K562 (cell line): ENCODE results near the gene GNG7. TPM values are rescaled to one million over a fixed set of nuclear protein-coding genes. Genes with fewer than 3 reads are reported as not detected.

Source experiments
- ATAC-seq: fragments of 200-7000 bp; cut with Tn5 transposase; 3 replicates; pipeline ENCODE4 v1.9.1; 2020; ENCODE audit warnings: moderate library complexity
- BruUV-seq: library from RNA; stranded (reverse); fragments of 400-500 nt; replicated peaks from 2 replicates; lab custom pipeline; 2021; lab: Mats Ljungman, UMichigan
- CTCF ChIA-PET: fragments of 300-600 bp; formaldehyde crosslinking; extraction: SDS; loops from one replicate; lab custom pipeline; 2021; ENCODE audit warnings: low intra/inter-chr PET ratio; lab: Yijun Ruan, JAX
- POLR2A ChIA-PET: fragments of 300-600, 350-650 bp; sonication (Branson Sonifier 250); formaldehyde crosslinking; extraction: SDS; loops from one replicate; lab custom pipeline; 2021; ENCODE audit warnings: antibody characterized with exemption, inconsistent platforms; lab: Yijun Ruan, JAX
- DNase-seq, 4 experiments: peaks; one replicate each; pipeline versions ENCODE4 v3.0.0 to v3.0.0-alpha.2; 2011 to 2018; ENCODE audit warnings: low spot score in 3 of 4, mixed read lengths in 3 of 4; ENCODE audit errors: extremely low read depth in 1 of 4
- FAIRE-seq: peaks from 2 replicates; lab custom pipeline; 2011; peaks lifted over from hg19 to GRCh38; lab: Jason Lieb, UNC
- H2AFZ ChIP-seq: 2 replicates; pipeline ENCODE4 v1.6.0; 2011; ENCODE audit warnings: low read depth, low read length, control low read depth, inconsistent platforms
- H3K27ac ChIP-seq: fragments of 200-600 bp; 3 replicates; pipeline ENCODE4 v1.8.0; 2011; ENCODE audit warnings: low read depth, mild to moderate bottlenecking, control low read depth, inconsistent platforms, low read length, moderate library complexity, mixed read lengths; ENCODE audit errors: extremely low read depth
- H3K27me3 ChIP-seq, 2 experiments: fragments of 300-600 bp in 1 of 2; 2 replicates in 1 of 2; 3 replicates in 1 of 2; pipeline versions ENCODE4 v1.6.0 to v1.8.0; 2011; ENCODE audit warnings: inconsistent platforms in 2 of 2, low read length in 2 of 2, mild to moderate bottlenecking in 1 of 2, mixed read lengths in 1 of 2, moderate library complexity in 1 of 2; ENCODE audit not compliant: control insufficient read depth in 2 of 2, insufficient read depth in 2 of 2
- H3K36me3 ChIP-seq: fragments of 300-600 bp; 3 replicates; pipeline ENCODE4 v1.8.0; 2011; ENCODE audit warnings: mild to moderate bottlenecking, low read length, inconsistent platforms; ENCODE audit not compliant: control insufficient read depth, insufficient read depth
- H3K4me1 ChIP-seq, 2 experiments: fragments of 200-600 bp in 1 of 2; replicated peaks in 1 of 2; 2 replicates in 1 of 2; 3 replicates in 1 of 2; pipeline versions ENCODE4 v1.5.1 to v1.8.0; 2011; ENCODE audit warnings: inconsistent platforms in 2 of 2, low read length in 2 of 2, mild to moderate bottlenecking in 1 of 2, mixed read lengths in 1 of 2, moderate library complexity in 1 of 2; ENCODE audit not compliant: control insufficient read depth in 2 of 2, insufficient read depth in 2 of 2
- H3K4me2 ChIP-seq: 2 replicates; pipeline ENCODE4 v1.6.1; 2011; ENCODE audit warnings: low read length, control low read depth, inconsistent platforms, mixed read lengths; ENCODE audit not compliant: insufficient read depth
- H3K4me3 ChIP-seq: fragments of 200-600 bp; sonication (generic), shearing (Covaris generic); 2 replicates; pipeline ENCODE4 v1.5.1; 2016; ENCODE audit warnings: control low read depth, inconsistent platforms
- H3K79me2 ChIP-seq: fragments of 200-600 bp; 3 replicates; pipeline ENCODE4 v1.8.0; 2011; ENCODE audit warnings: low read length, inconsistent platforms; ENCODE audit not compliant: control insufficient read depth, insufficient read depth
- H3K9ac ChIP-seq, 2 experiments: 2 replicates each; pipeline versions ENCODE4 v1.6.0 to v1.6.1; 2011; ENCODE audit warnings: low read depth in 2 of 2, low read length in 2 of 2, control low read depth in 1 of 2, inconsistent platforms in 1 of 2, mild to moderate bottlenecking in 1 of 2, mixed read lengths in 1 of 2; ENCODE audit not compliant: insufficient read depth in 1 of 2
- H3K9me1 ChIP-seq: one replicate; pipeline ENCODE4 v1.6.0; 2011; ENCODE audit warnings: inconsistent platforms, mild to moderate bottlenecking, low read length, moderate library complexity; ENCODE audit not compliant: control insufficient read depth, insufficient read depth
- H3K9me3 ChIP-seq: replicated peaks from 2 replicates; pipeline ENCODE4 v1.5.1; 2011; ENCODE audit warnings: low read depth, low read length, inconsistent platforms; ENCODE audit not compliant: control insufficient read depth, insufficient read depth
- H4K20me1 ChIP-seq: replicated peaks from 2 replicates; pipeline ENCODE4 v1.6.1; 2011; ENCODE audit warnings: low read length, inconsistent platforms, mixed read lengths; ENCODE audit not compliant: control insufficient read depth, insufficient read depth
- ATF1 ChIP-seq, 2 experiments: fragments of 450-650 bp in 1 of 2; IDR thresholded peaks; 2 replicates each; pipeline ENCODE4 v1.6.1; 2016; ENCODE audit warnings: missing compliant biosample characterization in 1 of 2, missing genetic modification characterization in 1 of 2
- CBX2 ChIP-seq: fragments of 200-600 bp; sonication (generic); IDR thresholded peaks from one replicate; pipeline ENCODE4 v1.6.1; 2012; ENCODE audit warnings: mild to moderate bottlenecking, low read length, inconsistent platforms; ENCODE audit not compliant: insufficient read depth, poor library complexity, severe bottlenecking
- CSDE1 ChIP-seq, 2 experiments: fragments of 450-650 bp; IDR thresholded peaks; 2 replicates each; pipeline ENCODE4 v1.6.1; 2016; ENCODE audit warnings: mild to moderate bottlenecking in 1 of 2
- GATAD2B ChIP-seq: fragments of 450-650 bp; IDR thresholded peaks from 2 replicates; pipeline ENCODE4 v1.6.1; 2017; ENCODE audit warnings: mild to moderate bottlenecking, borderline replicate concordance
- HCFC1 ChIP-seq: IDR thresholded peaks from 2 replicates; pipeline ENCODE4 v1.6.1; 2012; ENCODE audit warnings: low read depth, low read length, improper control_type of control experiment
- HDGF ChIP-seq: fragments of 450-650 bp; IDR thresholded peaks from 2 replicates; pipeline ENCODE4 v1.6.1; 2016
- MTA2 ChIP-seq: fragments of 450-650 bp; IDR thresholded peaks from 2 replicates; pipeline ENCODE4 v1.6.1; 2016; ENCODE audit warnings: low read depth
- MYC ChIP-seq, 2 experiments: fragments of 250-450 bp in 1 of 2; sonication (Bioruptor Pico) in 1 of 2; IDR thresholded peaks; 2 replicates each; pipeline versions ENCODE4 v1.5.1 to v1.6.1; 2012 to 2021; ENCODE audit warnings: low read depth in 2 of 2, borderline replicate concordance in 1 of 2, improper control_type of control experiment in 1 of 2, low read length in 1 of 2, mild to moderate bottlenecking in 1 of 2, moderate library complexity in 1 of 2
- NCOR1 ChIP-seq: fragments of 450-650 bp; IDR thresholded peaks from 2 replicates; pipeline ENCODE4 v1.6.1; 2016; ENCODE audit warnings: mild to moderate bottlenecking, moderate library complexity
- SIRT6 ChIP-seq: IDR thresholded peaks from one replicate; pipeline ENCODE4 v1.6.1; 2012; ENCODE audit warnings: low read depth, mild to moderate bottlenecking, control low read depth, inconsistent platforms, low read length, moderate library complexity
- SMARCE1 ChIP-seq: fragments of 450-650 bp; IDR thresholded peaks from 2 replicates; pipeline ENCODE4 v1.7.1; 2016; ENCODE audit warnings: mild to moderate bottlenecking
- SREBF2 ChIP-seq: sonication (generic); formaldehyde crosslinking; IDR thresholded peaks from 2 replicates; pipeline ENCODE4 v1.4.0; 2020; ENCODE audit warnings: mild to moderate bottlenecking, missing genetic modification reagents
- TEAD1 ChIP-seq, 2 experiments: fragments of 450-650 bp in 1 of 2; sonication (generic) in 1 of 2; formaldehyde crosslinking; IDR thresholded peaks; 2 replicates each; pipeline versions ENCODE4 v1.4.0 to v1.8.0; 2020 to 2022; ENCODE audit warnings: mild to moderate bottlenecking in 2 of 2, missing genetic modification reagents in 1 of 2
- U2AF1 ChIP-seq: fragments of 200-400 bp; formaldehyde crosslinking; optimal IDR thresholded peaks from 2 replicates; pipeline ENCODE3; 2017; ENCODE audit warnings: mild to moderate bottlenecking, low read depth, low read length, moderate library complexity
- XRCC5 ChIP-seq: fragments of 200-400 bp; formaldehyde crosslinking; IDR thresholded peaks from 2 replicates; pipeline ENCODE4 v1.6.1; 2017; ENCODE audit warnings: low read depth, mild to moderate bottlenecking, low read length
- WGBS: fragments of 100-300 bp; shearing (Covaris generic); methylation state at CpG from one replicate; pipeline ENCODE4 v1.1.6; 2016; ENCODE audit warnings: low coverage, mixed read lengths; ENCODE audit not compliant: insufficient coverage; ENCODE audit errors: missing lambda C conversion rate; 5-methylcytosine and 5-hydroxymethylcytosine counted together
- in situ Hi-C: fragments of 300-500 bp; cut with MboI; formaldehyde crosslinking; loops from 4 replicates; pipeline ENCODE4 v1.15.0; 2018; ENCODE audit warnings: inconsistent platforms, mixed read lengths
- intact Hi-C: fragments of 100-400 bp; cut with micrococcal nuclease; formaldehyde crosslinking; loops from 2 replicates; pipeline ENCODE4 v1.14.2; 2022
- polyA plus RNA-seq, 8 experiments: library from polyadenylated mRNA; depleted of rRNA in 4 of 8; stranded (reverse) in 5 of 8; unstranded in 3 of 8; fragments of >200 nt; fragmentation: Nextera tagmentation in 2 of 8; fragmentation: Illumina TruSeq in 1 of 8; extraction: Ambion mirVana in 2 of 8; extraction: Trizol in 1 of 8; gene quantifications; 2 replicates each; pipeline versions ENCODE4 v1.2.1 to v1.2.3, GENCODE V29; 2011 to 2014; ENCODE audit warnings: inconsistent platforms in 1 of 8, missing spikeins in 1 of 8
- total RNA-seq, 7 experiments: library from RNA; depleted of rRNA in 6 of 7; stranded (reverse); fragments of >200 nt in 6 of 7; fragmentation: Illumina TruSeq in 2 of 7; extraction: Trizol in 2 of 7; gene quantifications; 2 replicates each; pipeline versions ENCODE4 v1.2.1 to v1.2.3, GENCODE V29; 2011 to 2021; ENCODE audit warnings: low replicate concordance in 1 of 7
- TF ChIP-seq, protein P1 (sequence below): fragments of 250-450 bp; sonication (Bioruptor Pico); IDR thresholded peaks from 2 replicates; pipeline ENCODE4 v1.6.1; 2021; ENCODE audit warnings: mild to moderate bottlenecking
- TF ChIP-seq, protein P2 (sequence below): sonication (generic); formaldehyde crosslinking; IDR thresholded peaks from 2 replicates; pipeline ENCODE4 v1.8.1; 2023; ENCODE audit warnings: mild to moderate bottlenecking, missing genetic modification reagents
- TF ChIP-seq, protein P3 (sequence below): sonication (generic); formaldehyde crosslinking; IDR thresholded peaks from 2 replicates; pipeline ENCODE4 v1.8.0; 2022; ENCODE audit warnings: missing genetic modification reagents, mild to moderate bottlenecking, borderline replicate concordance

The GNG7 gene
- total and polyA plus RNA-seq, 9 of the 15 experiments (the other 6 are each of a cell fraction or from before 2014, with no cell fraction given): 0.01 to 0.20 (median 0.06) TPM; not detected in 1

DNA sequence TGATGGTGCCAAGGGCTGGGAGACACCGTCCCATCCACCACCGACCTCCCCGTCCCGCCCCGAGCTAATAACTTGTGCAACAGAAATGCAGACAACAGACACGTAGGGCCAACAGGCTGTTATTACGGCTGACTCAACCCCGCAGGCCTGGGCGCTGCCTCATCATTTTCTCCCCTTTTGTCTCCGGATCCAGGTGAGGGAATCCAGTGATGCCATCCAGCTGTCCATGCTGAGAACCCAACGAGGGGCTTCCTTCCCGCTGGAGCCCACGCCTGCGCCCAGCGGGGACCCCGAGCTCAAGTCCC lies 25.1 kb upstream of the GNG7 start:
- Histone ChIP-seq H3K9ac (peak overlapping the region in 1 of 2 experiments; percentile 24; a peak in 2 of 4 replicates), H3K27ac (no peak overlapping the region)
- WGBS: 38% methylated on average over 11 of the region's 16 CpGs

More for the DNA sequence above, 25.1 kb upstream of the GNG7 start:
- TF ChIP-seq HCFC1: no peak
- TF ChIP-seq CSDE1 (IDR thresholded peaks at IDR 0.05): no peak
- no peak for TF ChIP-seq HDGF
- TF ChIP-seq, protein P1, sequence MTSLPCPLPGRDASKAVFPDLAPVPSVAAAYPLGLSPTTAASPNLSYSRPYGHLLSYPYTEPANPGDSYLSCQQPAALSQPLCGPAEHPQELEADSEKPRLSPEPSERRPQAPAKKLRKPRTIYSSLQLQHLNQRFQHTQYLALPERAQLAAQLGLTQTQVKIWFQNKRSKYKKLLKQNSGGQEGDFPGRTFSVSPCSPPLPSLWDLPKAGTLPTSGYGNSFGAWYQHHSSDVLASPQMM (CRISPR knock-in tag): no peak
- no peak for TF ChIP-seq SIRT6
- no peak for TF ChIP-seq MYC (IDR thresholded peaks at IDR 0.05; ENCODE audit: low read depth, low read length)
- no peak for TF ChIP-seq MYC (CRISPR knock-in tag; IDR thresholded peaks at IDR 0.05; ENCODE audit: borderline replicate concordance, low read depth)
- no peak for TF ChIP-seq XRCC5
- no peak for TF ChIP-seq ATF1 (CRISPR knock-in tag; IDR thresholded peaks at IDR 0.05)
- no peak for TF ChIP-seq ATF1 (tag; IDR thresholded peaks at IDR 0.05)
- TF ChIP-seq SMARCE1: no peak
- TF ChIP-seq, protein P2, sequence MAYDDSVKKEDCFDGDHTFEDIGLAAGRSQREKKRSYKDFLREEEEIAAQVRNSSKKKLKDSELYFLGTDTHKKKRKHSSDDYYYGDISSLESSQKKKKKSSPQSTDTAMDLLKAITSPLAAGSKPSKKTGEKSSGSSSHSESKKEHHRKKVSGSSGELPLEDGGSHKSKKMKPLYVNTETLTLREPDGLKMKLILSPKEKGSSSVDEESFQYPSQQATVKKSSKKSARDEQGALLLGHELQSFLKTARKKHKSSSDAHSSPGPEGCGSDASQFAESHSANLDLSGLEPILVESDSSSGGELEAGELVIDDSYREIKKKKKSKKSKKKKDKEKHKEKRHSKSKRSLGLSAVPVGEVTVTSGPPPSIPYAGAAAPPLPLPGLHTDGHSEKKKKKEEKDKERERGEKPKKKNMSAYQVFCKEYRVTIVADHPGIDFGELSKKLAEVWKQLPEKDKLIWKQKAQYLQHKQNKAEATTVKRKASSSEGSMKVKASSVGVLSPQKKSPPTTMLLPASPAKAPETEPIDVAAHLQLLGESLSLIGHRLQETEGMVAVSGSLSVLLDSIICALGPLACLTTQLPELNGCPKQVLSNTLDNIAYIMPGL: no peak
- no peak for TF ChIP-seq U2AF1
- no peak for TF ChIP-seq SREBF2 (CRISPR knock-in tag)
- no peak for TF ChIP-seq MTA2
- TF ChIP-seq, protein P3, sequence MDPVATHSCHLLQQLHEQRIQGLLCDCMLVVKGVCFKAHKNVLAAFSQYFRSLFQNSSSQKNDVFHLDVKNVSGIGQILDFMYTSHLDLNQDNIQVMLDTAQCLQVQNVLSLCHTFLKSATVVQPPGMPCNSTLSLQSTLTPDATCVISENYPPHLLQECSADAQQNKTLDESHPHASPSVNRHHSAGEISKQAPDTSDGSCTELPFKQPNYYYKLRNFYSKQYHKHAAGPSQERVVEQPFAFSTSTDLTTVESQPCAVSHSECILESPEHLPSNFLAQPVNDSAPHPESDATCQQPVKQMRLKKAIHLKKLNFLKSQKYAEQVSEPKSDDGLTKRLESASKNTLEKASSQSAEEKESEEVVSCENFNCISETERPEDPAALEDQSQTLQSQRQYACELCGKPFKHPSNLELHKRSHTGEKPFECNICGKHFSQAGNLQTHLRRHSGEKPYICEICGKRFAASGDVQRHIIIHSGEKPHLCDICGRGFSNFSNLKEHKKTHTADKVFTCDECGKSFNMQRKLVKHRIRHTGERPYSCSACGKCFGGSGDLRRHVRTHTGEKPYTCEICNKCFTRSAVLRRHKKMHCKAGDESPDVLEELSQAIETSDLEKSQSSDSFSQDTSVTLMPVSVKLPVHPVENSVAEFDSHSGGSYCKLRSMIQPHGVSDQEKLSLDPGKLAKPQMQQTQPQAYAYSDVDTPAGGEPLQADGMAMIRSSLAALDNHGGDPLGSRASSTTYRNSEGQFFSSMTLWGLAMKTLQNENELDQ (CRISPR knock-in tag): no peak
- no peak for TF ChIP-seq TEAD1 (CRISPR knock-in tag; IDR thresholded peaks at IDR 0.05)
- TF ChIP-seq CBX2: no peak
- no peak for TF ChIP-seq GATAD2B
- no peak for TF ChIP-seq NCOR1
- intact Hi-C loops: no loop called here
- H2AFZ ChIP-seq: no peak overlapping the region
- no peaks in the 10 kb centered on the region for H3K9me3 ChIP-seq
- peaks cover 13% of the 10 kb centered on the region; the same call in 1 of the 2 replicates for H4K20me1 ChIP-seq
- FAIRE-seq: no peak
- peaks cover 6% of the 10 kb centered on the region for H3K9me1 ChIP-seq
- peaks cover 14% of the 10 kb centered on the region; the same call in 1 of the 3 replicates for H3K36me3 ChIP-seq
- peaks cover 2 to 10% of the 10 kb centered on the region in 2 experiments; a peak in 2 of 5 replicates for H3K27me3 ChIP-seq
- no peak overlapping the region for H3K4me3 ChIP-seq
- CTCF ChIA-PET: no interaction called here
- in situ Hi-C loops: no loop called here
- no peak for DNase-seq
- H3K4me2 ChIP-seq: no peak overlapping the region
- POLR2A ChIA-PET: interaction anchor here (1.9 to 4.5 kb wide), 3 partner anchors 9 to 24 kb away, joined by 6 to 21 read pairs (median 8); partner anchors contain the start of gene SLC39A3
- H3K79me2 ChIP-seq: no peaks in the 10 kb centered on the region
- BruUV-seq: no TSS peak
- H3K4me1 ChIP-seq: peaks cover 15 to 62% of the 10 kb centered on the region in 2 experiments
- no peak for ATAC-seq
